NCI-H2196 (cell line): Measurements from ENCODE around the gene FBN3.

Source experiments
- DNase-seq: peaks from one replicate; lab custom pipeline; 2025; ENCODE audit not compliant: unreplicated experiment; lab: John Stamatoyannopoulos, UW

FBN3 gene

DNA sequence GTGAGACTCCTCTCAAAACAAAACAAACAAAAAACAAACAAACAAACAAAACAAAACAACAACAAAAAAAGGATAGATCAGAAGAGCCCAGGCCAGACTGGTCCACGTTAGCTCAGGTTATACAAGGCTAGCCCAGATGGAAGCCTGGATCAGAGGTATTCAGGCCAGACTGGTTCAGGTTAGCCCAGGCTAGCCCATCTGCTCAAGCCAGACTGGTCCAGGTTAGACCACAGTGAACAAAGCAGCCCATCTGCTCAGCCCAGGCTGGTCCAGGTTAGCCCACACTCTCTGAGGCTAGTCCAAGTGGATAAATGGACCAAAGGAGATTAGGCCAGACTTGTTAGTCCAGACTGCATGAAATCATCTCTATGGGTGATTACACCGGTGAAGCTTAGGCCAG is 55.7 kb downstream of the FBN3 start:
- no peak for DNase-seq

DNA sequence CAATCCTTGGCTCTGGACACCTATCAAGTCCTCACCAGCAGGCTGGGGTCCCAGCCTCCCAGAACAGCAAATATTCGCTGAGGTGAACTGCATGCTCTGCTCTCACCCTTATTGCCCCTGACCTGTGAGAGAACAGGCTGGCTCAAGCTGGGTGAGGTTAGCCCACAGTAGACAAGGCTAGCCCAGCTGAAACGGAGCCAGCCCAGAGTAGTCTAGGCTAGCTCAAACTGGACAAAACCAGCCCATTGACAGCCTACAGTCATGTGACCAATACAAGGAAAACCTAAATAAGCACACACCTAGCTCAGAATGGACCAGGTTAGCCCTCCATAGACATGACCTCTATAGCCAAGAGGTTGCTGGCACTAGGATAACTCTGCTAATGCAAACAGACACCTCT is 58.4 kb downstream of the FBN3 start:
- DNase-seq = no peak

DNA sequence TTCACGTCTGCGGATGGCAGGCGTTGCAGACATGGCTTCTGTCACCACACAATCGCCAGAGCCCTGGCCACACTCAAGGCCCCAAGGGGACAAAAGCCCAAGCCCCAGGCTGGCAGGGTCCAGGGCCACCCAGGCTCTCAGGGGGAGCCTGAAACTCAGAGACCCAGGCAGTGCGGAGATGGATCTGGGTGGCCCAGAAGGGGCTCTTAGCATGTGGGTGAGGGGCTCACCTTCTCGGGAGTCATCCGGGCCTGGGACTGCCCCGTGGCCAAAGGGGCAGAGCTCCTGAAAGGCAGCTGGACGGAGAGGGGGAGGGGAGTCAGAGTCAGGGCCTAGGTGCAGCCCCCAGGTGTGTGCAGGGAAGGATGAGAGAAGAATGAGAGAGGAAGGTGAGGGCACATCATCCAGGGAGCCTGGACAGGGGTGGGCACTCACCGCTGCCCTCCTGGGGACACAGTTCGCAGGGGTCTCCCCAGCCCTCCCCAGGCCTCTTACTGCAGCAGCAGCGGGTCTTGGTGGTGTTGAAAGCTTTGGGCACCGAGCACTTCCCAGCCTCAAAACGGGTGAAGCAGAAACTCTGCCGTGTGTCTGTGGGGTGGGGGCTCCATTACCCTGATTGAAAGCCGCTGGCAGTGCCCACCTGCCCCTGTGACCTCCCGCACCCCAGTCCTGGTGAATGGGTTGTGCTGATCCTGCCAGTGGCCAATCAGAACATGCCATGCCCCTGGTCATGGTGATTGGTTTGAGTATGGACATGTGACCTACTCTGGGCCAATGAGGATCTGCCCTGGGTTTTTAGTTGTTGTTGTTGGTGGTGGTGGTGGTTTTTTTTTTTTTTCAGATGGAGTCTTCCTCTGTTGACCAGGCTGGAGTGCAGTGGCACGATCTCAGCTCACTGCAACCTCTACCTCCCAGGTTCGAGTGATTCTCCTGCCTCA is 59.5 kb downstream of the FBN3 start:
- DNase-seq = no peak

DNA sequence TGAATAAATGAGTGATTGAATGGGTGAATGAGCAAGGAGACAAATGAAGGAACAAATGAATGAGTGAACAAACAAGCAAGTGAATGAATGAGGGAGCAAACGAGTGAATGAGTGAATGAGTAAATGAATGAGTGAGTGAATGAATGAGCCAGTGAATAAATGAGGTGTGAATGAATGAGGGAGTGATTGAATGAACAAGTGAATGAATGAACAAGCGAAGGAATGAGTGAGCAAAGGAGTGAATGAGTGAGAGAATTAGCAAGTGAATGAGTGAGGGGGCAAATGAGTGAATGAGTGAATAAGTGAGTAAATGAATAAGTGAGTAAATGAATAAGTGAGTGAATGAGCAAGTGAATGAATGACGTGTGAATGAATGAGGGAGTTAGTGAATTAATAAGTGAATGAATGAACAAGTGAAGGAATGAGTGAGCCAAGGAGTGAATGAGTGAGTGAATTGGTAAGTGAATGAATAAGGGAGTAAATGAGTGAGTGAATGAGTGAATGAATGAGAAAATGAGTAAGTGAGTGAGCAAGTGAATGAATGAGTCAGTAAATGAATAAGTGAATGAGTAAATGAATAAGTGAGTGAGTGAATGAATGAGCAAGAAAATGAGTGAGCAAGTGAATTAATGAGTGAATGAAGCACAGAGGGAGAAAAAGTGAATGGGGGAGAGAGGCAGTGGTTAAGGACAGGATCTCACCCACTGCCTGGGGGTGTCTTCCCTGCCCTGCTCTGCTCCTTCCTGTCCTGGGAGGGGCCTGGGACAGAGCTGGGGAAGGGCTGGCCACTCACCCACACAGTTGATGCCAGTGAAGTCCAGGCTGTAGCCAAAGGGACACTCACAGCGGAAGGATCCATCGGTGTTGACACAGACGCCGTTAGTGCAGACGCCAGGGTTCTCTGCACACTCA is 60.4 kb downstream of the FBN3 start:
- no peak for DNase-seq

DNA sequence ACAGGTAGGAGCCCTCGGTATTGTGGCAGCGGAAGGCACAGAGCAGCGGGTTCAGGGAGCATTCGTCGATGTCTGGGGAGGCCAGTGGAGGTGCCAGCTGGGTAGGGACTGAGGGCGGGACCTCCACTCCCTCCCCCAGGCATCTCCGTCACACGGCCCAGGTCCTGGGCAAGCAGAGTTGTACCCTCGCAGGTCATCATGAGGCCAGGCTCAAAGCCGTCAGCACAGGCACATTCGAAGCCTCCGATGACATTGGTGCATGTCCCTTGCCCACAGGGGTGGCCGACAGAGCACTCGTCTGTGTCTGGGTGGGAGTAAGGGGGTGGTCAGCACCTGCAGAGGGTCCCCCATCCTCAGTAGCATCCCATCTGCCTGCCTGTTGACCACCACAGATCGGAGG is 61.5 kb downstream of the FBN3 start:
- DNase-seq = no peak

- no peak for DNase-seq
These were observed 62.5 kb downstream of the FBN3 start for GRCh38 chr19:8086849-8087248.

DNA sequence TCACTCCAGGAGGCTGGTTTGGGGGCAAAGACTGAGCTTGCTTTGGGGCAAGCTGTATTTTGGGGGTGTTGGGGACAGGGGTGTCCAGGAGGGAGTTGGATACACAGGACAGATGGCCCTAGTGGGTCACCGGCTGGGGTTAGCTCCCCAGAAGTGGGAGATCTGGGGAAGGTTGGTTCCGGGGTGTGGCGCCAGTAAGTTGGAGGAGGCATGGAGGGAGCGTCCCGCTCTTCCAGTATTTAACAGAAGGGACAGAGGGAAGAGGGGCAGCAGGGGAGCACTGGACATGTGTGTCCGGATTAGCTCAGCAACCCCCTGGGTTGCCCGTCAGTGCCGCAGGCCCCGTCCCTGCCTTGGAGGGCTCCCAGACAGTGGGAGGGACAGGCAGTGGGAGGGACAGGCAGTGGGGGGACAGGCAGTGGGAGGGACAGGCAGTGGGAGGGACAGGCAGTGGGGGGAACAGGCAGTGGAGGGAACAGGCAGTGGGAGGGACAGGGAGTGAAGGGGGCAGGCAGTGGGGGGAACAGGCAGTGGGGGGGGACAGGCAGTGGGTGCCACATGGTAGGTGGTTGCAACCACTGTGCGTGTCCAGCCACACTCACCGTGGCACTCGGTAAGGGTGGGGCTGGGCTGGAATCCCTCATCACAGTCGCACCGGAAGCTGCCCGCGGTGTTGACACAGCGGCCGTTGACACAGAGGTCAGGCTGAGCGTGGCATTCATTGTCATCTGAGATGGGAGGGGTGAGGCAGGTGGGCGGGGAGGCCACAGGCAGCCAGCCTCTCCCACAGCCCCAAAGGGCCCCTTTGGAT is 63.6 kb downstream of the FBN3 start:
- peak; percentile 56 for DNase-seq

GRCh38 chr19:8084152-8084551 is 65.2 kb downstream of the FBN3 start:
- no peak for DNase-seq

DNA sequence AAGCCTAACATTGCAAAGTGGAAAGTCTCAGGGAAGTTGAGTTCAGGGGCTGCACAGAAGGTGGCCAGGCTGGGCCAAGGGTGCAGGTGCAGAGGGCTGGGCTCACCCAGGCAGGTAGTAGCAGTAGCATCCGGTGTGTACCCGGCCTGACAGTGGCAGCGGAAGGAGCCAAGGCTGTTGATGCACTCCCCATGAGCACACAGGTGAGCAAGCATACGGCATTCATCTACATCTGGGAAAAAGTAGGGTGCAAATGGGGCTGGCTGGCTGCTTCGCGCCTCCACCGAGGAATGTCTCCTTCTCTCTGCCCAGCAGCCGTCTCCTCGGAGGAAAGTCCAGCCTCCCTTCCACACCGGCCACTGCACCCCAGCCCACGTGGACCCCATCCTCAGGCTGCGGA is 66.3 kb downstream of the FBN3 start:
- no peak for DNase-seq

- DNase-seq = no peak
These were observed 67.5 kb downstream of the FBN3 start for GRCh38 chr19:8081569-8082550.

DNA sequence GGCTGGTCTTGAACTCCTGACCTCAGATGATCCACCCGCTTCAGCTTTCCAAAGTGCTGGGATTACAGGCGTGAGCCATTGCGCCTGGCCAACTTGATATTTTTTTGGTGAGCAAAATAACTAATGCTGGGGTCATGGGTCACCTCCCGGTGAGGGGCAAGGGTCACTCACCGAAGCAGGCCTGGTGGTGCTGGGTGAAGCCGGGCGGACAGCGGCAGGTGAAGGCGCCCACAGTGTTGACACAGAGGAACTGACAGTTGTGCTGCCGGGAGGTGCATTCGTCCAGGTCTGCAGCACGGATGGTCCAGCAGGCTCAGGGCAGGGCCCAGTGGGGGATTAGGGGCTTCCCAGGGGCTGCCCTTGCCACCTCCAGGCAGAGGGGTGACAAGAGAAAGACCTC is 68.6 kb downstream of the FBN3 start:
- no peak for DNase-seq

DNA sequence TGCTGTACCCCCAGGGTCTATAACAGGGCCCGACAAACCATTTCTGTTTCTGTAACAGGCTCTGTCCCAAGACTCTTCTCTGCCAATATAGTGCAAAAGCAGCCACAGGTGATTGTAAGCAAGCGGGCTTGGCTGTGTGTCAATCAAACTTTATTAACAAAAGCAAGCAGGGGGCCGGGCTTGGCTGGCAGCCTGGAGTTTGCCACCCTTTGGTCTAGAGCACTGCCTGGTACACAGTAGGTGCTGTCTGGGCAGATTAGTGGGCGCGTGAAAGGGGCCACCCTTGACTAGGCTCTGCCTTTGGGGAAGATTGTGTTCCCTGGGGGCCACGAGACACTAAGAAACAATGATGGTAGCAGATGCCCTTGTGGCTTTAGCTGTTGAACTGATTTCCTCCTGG is 69.4 kb downstream of the FBN3 start:
- DNase-seq = no peak

DNA sequence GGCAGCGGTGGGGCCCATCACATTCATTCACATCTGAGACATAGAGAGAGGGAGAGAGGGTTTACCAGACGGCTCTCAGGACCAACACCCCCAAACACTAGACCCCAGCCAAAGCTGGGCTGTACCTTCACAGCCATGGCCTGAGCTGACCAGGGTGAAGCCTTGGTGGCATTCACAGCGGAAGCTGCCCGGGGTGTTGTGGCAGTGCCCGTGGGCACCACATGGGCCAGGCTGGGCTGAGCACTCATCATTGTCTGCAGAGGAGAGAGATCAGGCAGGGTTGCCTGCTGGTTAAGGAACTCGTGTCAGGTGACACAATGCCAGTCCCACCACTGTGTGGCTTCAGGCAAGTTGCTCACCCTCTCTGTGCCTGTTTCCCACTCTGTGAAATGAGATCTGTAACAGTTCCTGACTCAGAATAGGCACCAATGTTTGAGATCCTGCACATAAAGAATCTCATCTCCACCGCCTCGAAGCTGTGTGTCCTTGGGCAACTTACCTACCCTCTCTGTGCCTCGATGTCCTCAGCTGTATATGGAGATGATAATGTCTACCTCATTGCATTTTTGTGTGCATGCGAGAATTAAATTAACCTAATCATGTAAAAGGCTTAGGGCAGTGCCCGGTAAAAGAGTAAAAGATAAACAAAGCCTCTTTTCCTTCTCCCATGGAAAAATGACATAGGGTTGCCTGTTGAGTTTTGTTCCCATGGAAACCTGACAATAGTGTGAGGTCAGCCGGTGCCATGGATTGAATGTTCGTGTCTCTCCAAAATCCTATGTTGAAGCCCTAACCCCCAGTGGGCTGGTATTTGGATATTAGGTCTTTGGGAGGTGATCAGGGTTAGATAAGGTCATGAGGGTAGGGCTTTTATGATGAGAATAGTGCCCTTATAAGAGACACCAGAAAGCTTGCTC is 74.0 kb downstream of the FBN3 start:
- DNase-seq = no peak

DNA sequence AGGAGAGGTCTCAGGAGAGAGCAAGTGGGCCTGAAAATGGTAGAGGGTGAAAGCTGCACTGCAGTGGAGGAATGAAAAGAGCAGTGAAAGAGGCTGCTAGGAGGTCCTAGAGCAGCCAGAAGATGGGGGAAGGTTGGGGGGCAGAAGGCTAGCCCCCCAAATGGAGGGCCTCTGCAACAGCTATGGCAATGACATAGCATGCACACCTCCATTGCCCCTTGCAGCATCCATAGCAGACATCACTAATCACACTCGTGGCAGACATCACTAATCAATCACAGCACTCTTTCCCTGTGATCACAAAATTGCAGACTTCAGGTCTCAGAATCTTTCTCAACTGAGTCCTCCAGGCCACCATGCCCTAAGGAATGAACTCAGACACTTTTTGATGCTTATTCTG is 74.9 kb downstream of the FBN3 start:
- no peak for DNase-seq

- no peak for DNase-seq
These were observed 77.5 kb downstream of the FBN3 start for GRCh38 chr19:8071912-8072311.

DNA sequence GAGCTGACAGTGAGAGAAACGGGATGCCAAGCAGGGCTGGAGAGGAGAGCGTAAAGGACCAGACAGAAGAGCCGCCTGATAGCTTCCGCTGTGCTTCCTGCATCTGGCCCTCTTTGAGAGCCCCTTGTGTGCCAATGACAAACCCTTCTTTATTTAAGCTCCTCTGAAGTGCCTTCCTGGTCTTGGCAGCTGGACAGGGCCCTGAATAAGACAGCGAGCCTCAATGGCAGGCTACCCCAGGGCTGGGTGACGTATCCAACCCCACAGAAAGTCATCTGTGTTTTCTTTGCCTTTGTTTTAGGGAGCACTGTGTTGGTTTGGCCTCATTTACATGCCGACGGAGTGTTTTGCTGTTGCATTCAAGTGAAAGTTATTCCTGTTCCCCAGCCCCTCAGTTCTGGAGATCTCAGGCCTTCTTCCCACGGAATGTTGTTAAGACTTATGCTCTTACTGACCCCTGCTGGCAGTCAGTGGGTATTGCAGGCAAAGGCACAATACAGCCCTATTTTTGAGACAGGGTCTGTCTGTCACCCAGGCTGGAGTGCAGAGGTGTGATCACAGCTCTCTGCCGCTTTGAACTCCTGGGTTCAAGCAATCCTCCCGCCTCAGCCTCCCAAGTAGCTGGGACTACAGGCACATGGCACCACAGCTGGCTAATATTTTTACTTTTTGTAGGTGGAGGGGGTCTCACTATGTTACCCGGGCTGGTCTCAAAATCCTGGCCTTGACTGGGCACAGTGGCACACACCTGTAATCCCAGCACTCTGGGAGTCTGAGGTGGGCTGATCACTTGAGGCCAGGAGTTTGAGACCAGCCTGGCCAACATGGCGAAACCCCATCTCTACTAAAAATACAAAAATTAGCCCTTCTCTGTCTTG is 80.1 kb downstream of the FBN3 start:
- DNase-seq = peak; percentile 67

DNA sequence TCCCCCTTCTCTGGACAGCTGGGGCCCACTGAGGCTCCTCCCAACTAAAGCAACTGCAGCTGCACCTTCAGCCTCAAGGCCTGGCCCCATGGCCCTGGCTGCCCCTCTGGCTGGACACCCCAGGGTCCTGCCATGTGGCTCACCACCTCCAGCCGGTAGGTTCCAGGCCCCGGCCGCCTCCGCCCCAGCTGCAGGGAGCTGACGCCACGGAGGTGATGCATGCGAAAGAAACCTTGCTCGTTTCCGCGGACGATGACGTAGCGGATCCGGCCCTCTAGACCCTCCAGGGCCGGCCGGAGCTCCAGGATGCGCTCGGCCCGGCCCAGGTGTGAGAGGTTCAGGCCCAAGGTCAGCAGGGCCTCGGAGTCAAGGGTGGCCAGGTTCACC is 83.5 kb downstream of the FBN3 start:
- DNase-seq = no peak
